GM21360 (cell line): ENCODE results near the gene JMJD6.
"Not testable (repeated sequence)": the region's sequence is repeated elsewhere in the genome, so short reads cannot be mapped to it uniquely, and the experiment has no call there.

Experiments used
- ATAC-seq: cut with Tn5 transposase; IDR thresholded peaks from one replicate; pipeline ENCODE4 v1.9.1; 2021; ENCODE audit warnings: mild to moderate bottlenecking, moderate library complexity; ENCODE audit not compliant: unreplicated experiment

Gene JMJD6

GRCh38 chr17:76700617-76701470 lies 25.6 kb downstream of the JMJD6 start:
- ATAC-seq = no peak

- no peak for ATAC-seq
Observed at GRCh38 chr17:76700270-76700616, 26.2 kb downstream of the JMJD6 start.

GRCh38 chr17:76698466-76698977 lies 27.9 kb downstream of the JMJD6 start:
- not testable (repeated sequence) for ATAC-seq

- no peak for ATAC-seq
Observed at GRCh38 chr17:76697702-76698465, 28.5 kb downstream of the JMJD6 start.

- no peak for ATAC-seq
Observed at GRCh38 chr17:76696763-76697701, 29.4 kb downstream of the JMJD6 start.

- ATAC-seq = no peak
Observed at GRCh38 chr17:76695059-76695831, 31.2 kb downstream of the JMJD6 start.

GRCh38 chr17:76691379-76692191 lies 34.8 kb downstream of the JMJD6 start:
- ATAC-seq = no peak

GRCh38 chr17:76690596-76691280 lies 35.7 kb downstream of the JMJD6 start:
- ATAC-seq = no peak

GRCh38 chr17:76689859-76690258 lies 36.5 kb downstream of the JMJD6 start:
- no peak for ATAC-seq

- no peak for ATAC-seq
Observed at GRCh38 chr17:76688165-76688622, 38.2 kb downstream of the JMJD6 start.

- no peak for ATAC-seq
Observed at GRCh38 chr17:76687298-76688164, 38.9 kb downstream of the JMJD6 start.

GRCh38 chr17:76686538-76687297 lies 39.7 kb downstream of the JMJD6 start:
- ATAC-seq = no peak

GRCh38 chr17:76685846-76686245 lies 40.6 kb downstream of the JMJD6 start:
- ATAC-seq = no peak

- no peak for ATAC-seq
Observed at GRCh38 chr17:76685366-76685765, 41.0 kb downstream of the JMJD6 start.

GRCh38 chr17:76684756-76685155 lies 41.6 kb downstream of the JMJD6 start:
- no peak for ATAC-seq

GRCh38 chr17:76683921-76684745 lies 42.3 kb downstream of the JMJD6 start:
- ATAC-seq = no peak
